GM12875 (cell line): ENCODE results near the gene PHRF1.

Source experiments
- H3K4me3 ChIP-seq: one replicate; pipeline ENCODE4 v1.5.1; 2011; ENCODE audit warnings: low read depth, low read length, control low read depth
- CTCF ChIP-seq: IDR thresholded peaks from 2 replicates; pipeline ENCODE4 v1.5.1; 2011; ENCODE audit warnings: low read depth, mild to moderate bottlenecking, control low read depth, inconsistent platforms, low read length, moderate library complexity, borderline replicate concordance; ENCODE audit not compliant: insufficient read depth

The PHRF1 gene

GRCh38 chr11:535519-536454, 40.5 kb upstream of the PHRF1 start, which contains the start of gene HRAS:
Gene HRAS, minus strand, starts transcription at chr11:535576.
- peak within 1 kb of the TSS; percentile 83 for H3K4me3 ChIP-seq
- TF ChIP-seq CTCF = no peak

GRCh38 chr11:536841-537621, 39.2 kb upstream of the PHRF1 start, which contains the start of gene LRRC56:
Gene LRRC56, plus strand, starts transcription at chr11:537527. Its CDS starts 3,158 bp downstream, at chr11:540685.
- peak within 1 kb of the TSS; percentile 53 for H3K4me3 ChIP-seq
- TF ChIP-seq CTCF = no peak

GRCh38 chr11:537622-538430, 38.4 kb upstream of the PHRF1 start:
- no peak for TF ChIP-seq CTCF
- peak overlapping the region; percentile 53 for H3K4me3 ChIP-seq

GRCh38 chr11:538431-539051, 37.7 kb upstream of the PHRF1 start:
- TF ChIP-seq CTCF = no peak
- no peak overlapping the region for H3K4me3 ChIP-seq

- no peak for TF ChIP-seq CTCF
- no peak overlapping the region for H3K4me3 ChIP-seq
Measured at GRCh38 chr11:539971-540481, 36.2 kb upstream of the PHRF1 start.
